Brain microvascular endothelial cell (primary cell): ENCODE measurements around the gene ZBTB16.

Source experiments
- DNase-seq: peaks from one replicate; pipeline ENCODE4 v3.0.0-alpha.2; 2020
- H3K27ac ChIP-seq: fragments of 250-450 bp; sonication (Bioruptor Pico); 2 replicates; pipeline ENCODE4 v1.5.1; 2020; ENCODE audit warnings: mild to moderate bottlenecking, moderate library complexity
- H3K27me3 ChIP-seq: fragments of 250-450 bp; sonication (Bioruptor Pico); replicated peaks from 2 replicates; pipeline ENCODE4 v1.5.1; 2020; ENCODE audit warnings: mild to moderate bottlenecking
- H3K36me3 ChIP-seq: fragments of 250-450 bp; sonication (Bioruptor Pico); replicated peaks from 2 replicates; pipeline ENCODE4 v1.5.1; 2020; ENCODE audit warnings: mild to moderate bottlenecking
- H3K4me3 ChIP-seq: 2 replicates; pipeline ENCODE4 v1.5.1; 2011; ENCODE audit warnings: low read depth, mild to moderate bottlenecking, control low read depth, low read length, moderate library complexity
- in situ Hi-C: cut with HindIII; loops from 2 replicates; pipeline ENCODE4 v1.10.0; 2017; ENCODE audit warnings: low sequenced_read_pairs, low pct_ligation_motif_present
- TF ChIP-seq, protein P1 (sequence below): IDR thresholded peaks from 2 replicates; pipeline ENCODE4 v1.5.1; 2011; ENCODE audit warnings: low read depth, mild to moderate bottlenecking, moderate library complexity, low read length, control low read depth, inconsistent platforms; ENCODE audit errors: missing control alignments

The ZBTB16 gene

DNA sequence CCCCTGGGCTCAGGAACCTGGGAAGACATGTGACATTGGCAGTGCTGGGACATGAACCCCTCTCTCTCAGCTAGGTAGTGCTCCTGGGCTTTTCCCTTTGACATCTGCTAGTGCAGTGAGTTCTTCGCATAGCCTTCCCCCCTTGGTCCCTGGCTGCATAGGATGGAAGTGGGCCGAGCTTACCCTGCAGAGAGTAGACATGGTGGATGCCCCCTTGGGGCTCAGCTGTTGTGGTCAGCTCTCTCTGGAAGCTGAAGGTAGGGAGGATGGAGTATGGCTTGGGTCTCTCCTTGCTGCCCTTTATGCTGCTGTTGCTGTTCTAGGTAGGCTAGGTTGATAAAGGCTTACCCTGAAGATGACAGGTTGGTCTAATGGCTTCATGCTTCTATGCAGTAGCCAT, 92.1 kb downstream of the ZBTB16 start:
- Histone ChIP-seq H3K27me3 (peaks cover 4% of the 10 kb centered on the region), H3K36me3 (no peaks in the 10 kb centered on the region), H3K4me3 (no peak overlapping the region), H3K27ac (no peak overlapping the region)
- TF ChIP-seq, protein P1, sequence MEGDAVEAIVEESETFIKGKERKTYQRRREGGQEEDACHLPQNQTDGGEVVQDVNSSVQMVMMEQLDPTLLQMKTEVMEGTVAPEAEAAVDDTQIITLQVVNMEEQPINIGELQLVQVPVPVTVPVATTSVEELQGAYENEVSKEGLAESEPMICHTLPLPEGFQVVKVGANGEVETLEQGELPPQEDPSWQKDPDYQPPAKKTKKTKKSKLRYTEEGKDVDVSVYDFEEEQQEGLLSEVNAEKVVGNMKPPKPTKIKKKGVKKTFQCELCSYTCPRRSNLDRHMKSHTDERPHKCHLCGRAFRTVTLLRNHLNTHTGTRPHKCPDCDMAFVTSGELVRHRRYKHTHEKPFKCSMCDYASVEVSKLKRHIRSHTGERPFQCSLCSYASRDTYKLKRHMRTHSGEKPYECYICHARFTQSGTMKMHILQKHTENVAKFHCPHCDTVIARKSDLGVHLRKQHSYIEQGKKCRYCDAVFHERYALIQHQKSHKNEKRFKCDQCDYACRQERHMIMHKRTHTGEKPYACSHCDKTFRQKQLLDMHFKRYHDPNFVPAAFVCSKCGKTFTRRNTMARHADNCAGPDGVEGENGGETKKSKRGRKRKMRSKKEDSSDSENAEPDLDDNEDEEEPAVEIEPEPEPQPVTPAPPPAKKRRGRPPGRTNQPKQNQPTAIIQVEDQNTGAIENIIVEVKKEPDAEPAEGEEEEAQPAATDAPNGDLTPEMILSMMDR = no peak
- in situ Hi-C loops = no loop called here
- DNase-seq = no peak

DNA sequence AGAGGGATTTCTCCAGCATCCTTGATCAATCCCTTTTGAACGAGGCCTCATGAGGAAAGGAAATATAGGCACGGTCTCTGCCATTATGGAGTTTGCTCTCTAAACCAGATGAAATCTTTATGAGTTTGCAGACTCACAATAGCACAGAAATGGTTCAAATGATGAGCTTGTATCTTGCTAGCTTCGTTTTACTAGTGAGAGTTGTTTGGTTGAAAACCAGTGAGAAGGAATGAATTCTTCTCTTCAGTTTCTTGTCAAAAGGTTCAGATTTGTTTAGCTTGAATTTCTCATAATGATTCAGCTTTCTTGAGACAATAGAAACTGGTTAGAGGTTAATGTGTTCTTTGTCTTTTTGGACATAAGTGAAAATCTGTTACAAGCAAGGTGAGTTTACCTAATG, 92.7 kb downstream of the ZBTB16 start:
- TF ChIP-seq, protein P1 = no peak
- Histone ChIP-seq H3K27me3 (peaks cover 4% of the 10 kb centered on the region), H3K27ac (no peak overlapping the region), H3K36me3 (no peaks in the 10 kb centered on the region), H3K4me3 (no peak overlapping the region)
- DNase-seq = no peak
- in situ Hi-C loops = no loop called here

GRCh38 chr11:114152785-114153184, 93.3 kb downstream of the ZBTB16 start:
- in situ Hi-C loops = no loop called here
- Histone ChIP-seq H3K4me3 (no peak overlapping the region), H3K27ac (no peak overlapping the region), H3K36me3 (no peaks in the 10 kb centered on the region), H3K27me3 (peaks cover 4% of the 10 kb centered on the region)
- TF ChIP-seq, protein P1 = no peak
- no peak for DNase-seq

DNA sequence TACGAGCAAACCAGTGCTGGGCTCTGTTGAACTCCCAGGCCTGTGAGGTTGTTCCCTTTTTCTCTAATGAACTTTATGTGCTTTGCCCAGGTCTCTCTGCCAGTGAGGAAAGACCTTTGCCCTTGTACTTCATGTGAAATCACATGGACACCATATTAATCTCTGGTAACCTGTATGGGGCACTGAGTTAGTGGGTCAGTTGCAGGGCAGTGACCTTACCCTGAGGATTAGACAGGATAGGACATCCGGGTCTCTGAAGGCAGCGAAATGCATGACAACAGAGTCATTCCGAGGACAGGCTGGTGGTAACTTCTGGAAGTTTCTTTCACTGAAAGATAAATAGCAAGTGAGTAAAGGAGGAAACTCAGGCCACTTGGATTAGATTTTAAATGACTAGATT, 93.7 kb downstream of the ZBTB16 start:
- no peak for DNase-seq
- TF ChIP-seq, protein P1 = no peak

DNA sequence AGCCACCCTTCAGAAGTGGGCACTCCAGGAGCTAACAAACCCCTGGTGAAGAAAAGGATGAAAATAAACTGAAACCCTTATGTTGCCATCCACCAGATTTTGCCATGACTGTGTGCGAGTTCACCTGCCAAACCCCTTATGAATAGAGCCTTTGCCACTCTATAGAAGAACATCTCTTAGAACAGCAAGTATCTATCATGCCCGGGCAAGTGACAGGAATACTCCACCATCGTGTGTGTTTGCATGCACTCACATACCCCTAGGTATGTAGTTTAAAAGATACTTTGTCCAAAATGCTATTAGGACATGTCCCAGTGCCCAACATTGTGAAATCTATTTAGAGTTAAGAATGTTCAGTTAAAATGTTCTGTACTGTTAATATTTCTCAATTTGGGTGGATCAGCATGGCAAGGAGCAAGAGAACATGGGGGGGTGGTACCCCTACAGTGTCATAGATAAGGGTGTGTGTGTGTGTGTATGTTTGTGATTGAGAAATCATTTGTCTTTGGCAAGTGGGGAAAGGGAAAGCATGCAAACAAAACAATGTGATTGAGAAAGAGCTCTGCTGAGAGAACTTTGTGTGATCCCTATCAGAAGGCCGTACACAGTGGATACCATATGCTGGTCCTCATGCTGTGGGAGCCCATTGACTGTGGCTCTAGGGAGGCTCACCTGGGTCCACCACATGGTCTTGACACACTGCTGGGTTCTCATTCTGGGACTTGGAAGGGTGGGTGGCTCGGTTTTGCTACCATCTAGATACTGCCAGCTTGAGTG, 94.9 kb downstream of the ZBTB16 start:
- no peaks in the 10 kb centered on the region for H3K36me3 ChIP-seq
- in situ Hi-C loops = no loop called here
- no peak overlapping the region for H3K27ac ChIP-seq
- no peak for DNase-seq
- H3K27me3 ChIP-seq = peaks cover 4% of the 10 kb centered on the region
- no peak overlapping the region for H3K4me3 ChIP-seq
- TF ChIP-seq, protein P1 = no peak

More for the DNA sequence above, 93.7 kb downstream of the ZBTB16 start:
- in situ Hi-C loops = no loop called here
- Histone ChIP-seq H3K36me3 (no peaks in the 10 kb centered on the region), H3K4me3 (no peak overlapping the region), H3K27ac (no peak overlapping the region), H3K27me3 (peaks cover 4% of the 10 kb centered on the region)

DNA sequence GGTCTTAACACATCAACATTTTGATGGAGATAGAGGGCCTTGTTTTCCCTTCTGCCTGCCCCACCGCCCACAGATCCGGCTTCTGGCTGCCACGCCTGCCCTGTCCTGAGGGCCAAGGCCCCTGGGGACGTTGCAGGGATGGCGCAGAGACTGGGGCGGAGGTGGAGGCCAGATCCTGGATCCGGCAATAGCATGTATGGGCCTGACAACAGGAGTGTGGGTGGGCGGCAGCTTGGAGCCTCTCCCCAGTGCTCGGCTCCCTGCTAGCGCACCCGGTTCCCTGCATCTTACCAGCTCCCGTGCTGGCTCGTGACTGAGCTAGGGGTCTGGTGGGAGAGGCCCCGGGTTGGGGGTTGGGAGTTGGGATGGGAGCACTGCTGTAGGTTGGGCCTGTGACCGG, 95.6 kb downstream of the ZBTB16 start:
- in situ Hi-C loops = no loop called here
- no peak overlapping the region for H3K4me3 ChIP-seq
- H3K27me3 ChIP-seq = peaks cover 4% of the 10 kb centered on the region
- no peak for DNase-seq
- no peak overlapping the region for H3K27ac ChIP-seq
- H3K36me3 ChIP-seq = no peaks in the 10 kb centered on the region
- TF ChIP-seq, protein P1 = no peak
